K562 (cell line): Measurements from ENCODE around the gene FBLIM1. TPM values are rescaled to one million over a fixed set of nuclear protein-coding genes. Genes with fewer than 3 reads are reported as not detected.

Experiments used
- ADNP ChIP-seq: fragments of 200-800 bp; sonication (Bioruptor generic); IDR thresholded peaks from 2 replicates; pipeline ENCODE4 v1.6.1; 2016; ENCODE audit warnings: missing genetic modification characterization, missing compliant biosample characterization
- CXXC5 ChIP-seq: fragments of 250-450 bp; sonication (Bioruptor Pico); IDR thresholded peaks from 2 replicates; pipeline ENCODE4 v1.8.0; 2022; ENCODE audit warnings: inconsistent platforms, mild to moderate bottlenecking, moderate library complexity
- ESRRA ChIP-seq: fragments of 450-650 bp; IDR thresholded peaks from 2 replicates; pipeline ENCODE4 v1.6.1; 2014; ENCODE audit warnings: low read depth, mild to moderate bottlenecking, moderate library complexity, borderline replicate concordance
- GABPA ChIP-seq: fragments of 200-800 bp; sonication (Bioruptor generic); conservative IDR thresholded peaks from 2 replicates; pipeline ENCODE4 v1.6.1; 2016; ENCODE audit warnings: low read depth, missing genetic modification characterization, missing compliant biosample characterization
- GATA2 ChIP-seq: sonication (generic); formaldehyde crosslinking; IDR thresholded peaks from 2 replicates; pipeline ENCODE4 v1.4.0; 2020; ENCODE audit warnings: mild to moderate bottlenecking, missing genetic modification reagents
- HDGF ChIP-seq: fragments of 450-650 bp; IDR thresholded peaks from 2 replicates; pipeline ENCODE4 v1.6.1; 2016
- HMGN3 ChIP-seq: IDR thresholded peaks from 2 replicates; pipeline ENCODE4 v1.6.1; 2011; ENCODE audit warnings: borderline replicate concordance, low read depth, mild to moderate bottlenecking, mixed read lengths, low read length; ENCODE audit not compliant: insufficient read length; ENCODE audit errors: extremely low read depth
- KDM1A ChIP-seq, 2 experiments: fragments of 450-650 bp; IDR thresholded peaks; 2 replicates each; pipeline ENCODE4 v1.6.1; 2016; ENCODE audit warnings: mild to moderate bottlenecking in 2 of 2
- L3MBTL2 ChIP-seq: fragments of 450-650 bp; IDR thresholded peaks from 2 replicates; pipeline ENCODE4 v1.6.1; 2016; ENCODE audit warnings: mild to moderate bottlenecking, moderate library complexity
- RAD21 ChIP-seq, 2 experiments: fragments of 250-450 bp in 1 of 2; fragments of 450-650 bp in 1 of 2; sonication (Bioruptor Pico) in 1 of 2; formaldehyde crosslinking in 1 of 2; IDR thresholded peaks in 1 of 2; conservative IDR thresholded peaks in 1 of 2; 2 replicates each; pipeline versions ENCODE4 v1.4.0 to v1.8.0; 2020 to 2022; ENCODE audit warnings: mild to moderate bottlenecking in 2 of 2, moderate library complexity in 1 of 2
- RCOR1 ChIP-seq, 2 experiments: IDR thresholded peaks; 2 replicates each; pipeline ENCODE4 v1.6.1; 2012; ENCODE audit warnings: low read depth in 2 of 2, low read length in 2 of 2, borderline replicate concordance in 1 of 2, improper control_type of control experiment in 1 of 2
- SMAD4 ChIP-seq: fragments of 250-450 bp; sonication (Bioruptor Pico); conservative IDR thresholded peaks from 2 replicates; pipeline ENCODE4 v1.8.0; 2021; ENCODE audit warnings: inconsistent platforms, mild to moderate bottlenecking, moderate library complexity
- SMARCA5 ChIP-seq: fragments of 450-650 bp; IDR thresholded peaks from 2 replicates; pipeline ENCODE4 v1.6.1; 2016
- TCF7 ChIP-seq: sonication (generic); IDR thresholded peaks from 2 replicates; pipeline ENCODE4 v1.6.1; 2016; ENCODE audit warnings: antibody characterized with exemption, borderline replicate concordance
- TFAP4 ChIP-seq: sonication (generic); formaldehyde crosslinking; IDR thresholded peaks from 2 replicates; pipeline ENCODE4 v1.8.0; 2022; ENCODE audit warnings: missing genetic modification reagents, mild to moderate bottlenecking, moderate library complexity, borderline replicate concordance
- VEZF1 ChIP-seq: fragments of 200-800 bp; sonication (Bioruptor generic); IDR thresholded peaks from 2 replicates; pipeline ENCODE4 v1.6.1; 2017; ENCODE audit warnings: missing genetic modification characterization, missing compliant biosample characterization
- ZNF263 ChIP-seq: sonication (generic); formaldehyde crosslinking; IDR thresholded peaks from 2 replicates; pipeline ENCODE4 v1.8.0; 2022; ENCODE audit warnings: mild to moderate bottlenecking, missing genetic modification reagents, borderline replicate concordance
- ZNF408 ChIP-seq: fragments of 250-450 bp; sonication (Bioruptor Pico); IDR thresholded peaks from 2 replicates; pipeline ENCODE4 v1.4.0; 2020; ENCODE audit warnings: low read depth, mild to moderate bottlenecking, moderate library complexity
- ZNF41 ChIP-seq: fragments of 250-450 bp; sonication (Bioruptor Pico); conservative IDR thresholded peaks from 2 replicates; pipeline ENCODE4 v1.4.0; 2020; ENCODE audit warnings: mild to moderate bottlenecking
- polyA plus RNA-seq, 8 experiments: library from polyadenylated mRNA; depleted of rRNA in 4 of 8; stranded (reverse) in 5 of 8; unstranded in 3 of 8; fragments of >200 nt; fragmentation: Nextera tagmentation in 2 of 8; fragmentation: Illumina TruSeq in 1 of 8; extraction: Ambion mirVana in 2 of 8; extraction: Trizol in 1 of 8; gene quantifications; 2 replicates each; pipeline versions ENCODE4 v1.2.1 to v1.2.3, GENCODE V29; 2011 to 2014; ENCODE audit warnings: inconsistent platforms in 1 of 8, missing spikeins in 1 of 8
- total RNA-seq, 7 experiments: library from RNA; depleted of rRNA in 6 of 7; stranded (reverse); fragments of >200 nt in 6 of 7; fragmentation: Illumina TruSeq in 2 of 7; extraction: Trizol in 2 of 7; gene quantifications; 2 replicates each; pipeline versions ENCODE4 v1.2.1 to v1.2.3, GENCODE V29; 2011 to 2021; ENCODE audit warnings: low replicate concordance in 1 of 7
- TF ChIP-seq, protein P1 (sequence below): IDR thresholded peaks from 2 replicates; pipeline ENCODE4 v1.6.1; 2012; ENCODE audit warnings: low read depth, low read length, improper control_type of control experiment, borderline replicate concordance
- TF ChIP-seq, protein P2 (sequence below), 2 experiments: fragments of 450-650 bp in 1 of 2; sonication (generic) in 1 of 2; formaldehyde crosslinking in 1 of 2; IDR thresholded peaks in 1 of 2; conservative IDR thresholded peaks in 1 of 2; 2 replicates each; pipeline versions ENCODE4 v1.6.1 to v1.8.1; 2016 to 2023; ENCODE audit warnings: mild to moderate bottlenecking in 2 of 2, moderate library complexity in 2 of 2, inconsistent platforms in 1 of 2, missing genetic modification reagents in 1 of 2

The FBLIM1 gene
- total and polyA plus RNA-seq, 9 of the 15 experiments (the other 6 are each of a cell fraction or from before 2014, with no cell fraction given) = 0.14 to 0.24 TPM; not detected in 7

DNA sequence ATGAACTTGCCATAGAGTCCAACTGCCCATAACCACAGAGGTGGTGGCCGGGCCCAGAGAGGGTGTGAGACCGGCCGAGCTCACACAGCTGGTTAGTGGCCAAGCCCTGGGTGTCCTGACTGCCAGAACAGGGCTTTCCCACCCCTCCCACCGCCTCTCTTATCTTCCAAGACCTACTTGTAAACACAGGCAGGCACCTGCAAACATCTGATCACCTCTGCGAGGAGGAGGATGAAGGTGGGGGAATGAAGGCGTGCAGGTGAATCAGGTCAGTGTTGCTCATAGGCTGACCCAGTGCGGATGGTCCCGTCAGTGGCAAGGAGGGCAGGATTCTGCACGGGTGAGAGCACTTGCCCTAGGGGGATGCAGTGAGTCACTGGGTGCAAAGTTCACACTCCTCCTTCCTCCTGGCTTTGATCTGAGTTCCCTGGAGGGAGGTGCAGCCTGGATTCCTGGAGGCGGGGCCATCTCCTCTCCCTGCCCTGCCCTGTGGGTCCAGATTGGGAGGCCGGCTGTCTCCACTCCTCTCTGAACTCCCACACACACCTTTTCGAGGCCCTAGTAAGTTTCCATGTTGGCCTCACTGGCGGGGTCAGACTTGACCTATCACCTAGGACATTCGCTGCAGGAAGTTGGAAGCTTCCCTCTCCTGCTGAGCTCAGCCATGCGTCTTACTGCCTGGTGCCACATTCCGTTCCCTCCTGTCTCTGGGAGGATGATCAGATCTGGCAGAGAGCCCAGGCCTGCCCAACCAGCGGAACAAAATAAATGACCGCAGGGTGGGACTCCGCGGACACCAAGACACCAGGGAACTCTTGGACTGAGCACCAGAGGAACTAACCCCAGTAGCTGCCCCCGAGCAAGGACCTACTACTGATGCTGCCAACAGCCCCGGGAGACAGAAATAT is 41.6 kb downstream of the FBLIM1 start (continued):
- 0 out of 2 replicates have a peak, but pooled peaks have one; percentile 55 for TF ChIP-seq ESRRA
- peak; percentile 53; the same call in 1 of the 2 replicates for TF ChIP-seq GATA2 (CRISPR knock-in tag)
- TF ChIP-seq, protein P1, sequence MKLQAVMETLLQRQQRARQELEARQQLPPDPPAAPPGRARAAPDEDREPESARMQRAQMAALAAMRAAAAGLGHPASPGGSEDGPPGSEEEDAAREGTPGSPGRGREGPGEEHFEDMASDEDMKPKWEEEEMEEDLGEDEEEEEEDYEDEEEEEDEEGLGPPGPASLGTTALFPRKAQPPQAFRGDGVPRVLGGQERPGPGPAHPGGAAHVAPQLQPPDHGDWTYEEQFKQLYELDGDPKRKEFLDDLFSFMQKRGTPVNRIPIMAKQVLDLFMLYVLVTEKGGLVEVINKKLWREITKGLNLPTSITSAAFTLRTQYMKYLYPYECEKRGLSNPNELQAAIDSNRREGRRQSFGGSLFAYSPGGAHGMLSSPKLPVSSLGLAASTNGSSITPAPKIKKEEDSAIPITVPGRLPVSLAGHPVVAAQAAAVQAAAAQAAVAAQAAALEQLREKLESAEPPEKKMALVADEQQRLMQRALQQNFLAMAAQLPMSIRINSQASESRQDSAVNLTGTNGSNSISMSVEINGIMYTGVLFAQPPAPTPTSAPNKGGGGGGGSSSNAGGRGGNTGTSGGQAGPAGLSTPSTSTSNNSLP = no peak
- TF ChIP-seq ZNF263 = peak; percentile 78; the same call in 1 of the 2 replicates
- 0 out of 4 replicates have a peak, but pooled peaks of 1 of the 2 experiments have one; percentile 10 for TF ChIP-seq RAD21 (CRISPR knock-in tag; conservative IDR thresholded peaks at IDR 0.05 in 1 of 2, IDR thresholded peaks at IDR 0.05 in 1 of 2)
- TF ChIP-seq VEZF1 (CRISPR knock-in tag) = peak; percentile 43
- TF ChIP-seq HDGF = no peak; the same call in 1 of the 2 replicates
- peak; percentile 68; the same call in 1 of the 2 replicates for TF ChIP-seq L3MBTL2
- TF ChIP-seq HMGN3 = peak; percentile 16
- TF ChIP-seq KDM1A (IDR thresholded peaks at IDR 0.05) = peak; percentile 67 to 74
- TF ChIP-seq ZNF408 = no peak
- peak in 1 of 2 experiments; percentile 12; a peak in 2 of 4 replicates for TF ChIP-seq RCOR1 (IDR thresholded peaks at IDR 0.05; ENCODE audit: borderline replicate concordance in 1 of 2, low read depth in 2 of 2, low read length in 2 of 2)
- TF ChIP-seq CXXC5 = peak; percentile 51
- peak; percentile 46; the same call in 1 of the 2 replicates for TF ChIP-seq ADNP (tag)
- peak; percentile 82 for TF ChIP-seq GABPA
- peak; percentile 35; the same call in 1 of the 2 replicates for TF ChIP-seq TFAP4 (CRISPR knock-in tag)
- TF ChIP-seq SMAD4 (CRISPR knock-in tag) = 0 out of 2 replicates have a peak, but pooled peaks have one; percentile 68
- TF ChIP-seq ZNF41 = no peak
- TF ChIP-seq SMARCA5 = peak; percentile 46; the same call in 1 of the 2 replicates
- peak; percentile 84; the same call in 1 of the 2 replicates for TF ChIP-seq TCF7
- TF ChIP-seq, protein P2, sequence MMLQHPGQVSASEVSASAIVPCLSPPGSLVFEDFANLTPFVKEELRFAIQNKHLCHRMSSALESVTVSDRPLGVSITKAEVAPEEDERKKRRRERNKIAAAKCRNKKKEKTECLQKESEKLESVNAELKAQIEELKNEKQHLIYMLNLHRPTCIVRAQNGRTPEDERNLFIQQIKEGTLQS (IDR thresholded peaks at IDR 0.05) = peak; percentile 79
- TF ChIP-seq, protein P2 (CRISPR knock-in tag; conservative IDR thresholded peaks at IDR 0.05) = no peak
